ENCODE data around the gene NCBP2L. TPM values are rescaled to one million over a fixed set of nuclear protein-coding genes. Genes with fewer than 3 reads are reported as not detected.

NCBP2L gene
- total and polyA plus RNA-seq, 2 of the 8 experiments (the other 6 are each of a cell fraction or from before 2014, with no cell fraction given) = not detected

DNA sequence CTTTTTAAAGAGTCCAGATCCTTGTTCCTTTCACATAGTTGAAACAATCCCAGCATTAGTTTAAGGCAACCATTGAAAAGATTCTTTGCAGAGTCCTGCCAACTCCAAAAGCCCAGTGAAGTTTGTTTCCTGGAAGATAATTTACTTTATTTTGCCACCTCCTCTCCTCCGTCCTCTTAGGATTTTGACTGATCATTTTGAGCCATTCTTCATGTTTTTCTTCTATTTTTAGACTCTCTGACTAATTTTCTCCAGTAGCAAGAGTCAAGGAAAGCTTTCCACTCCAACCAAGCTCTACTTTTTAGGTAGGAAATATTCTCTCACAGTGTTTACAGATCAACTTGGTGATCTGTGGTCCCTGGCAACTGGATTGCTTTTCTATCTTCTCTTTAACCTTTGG, 10.3 kb downstream of the NCBP2L start:
- no peaks in the 10 kb centered on the region for H3K9me3 ChIP-seq (ENCODE audit: insufficient read depth in 2 of 2, low read depth in 1 of 2, low read length in 1 of 2)
- H2AK5ac ChIP-seq (ENCODE audit: low read depth, low read length) = no peak overlapping the region
- H2BK20ac ChIP-seq (ENCODE audit: low read length) = no peak overlapping the region
- no peak overlapping the region for H2BK12ac ChIP-seq (ENCODE audit: low read depth, low read length)
- H4K8ac ChIP-seq (ENCODE audit: extremely low read depth, insufficient read depth, low read length) = no peak overlapping the region
- no peak overlapping the region for H3K4ac ChIP-seq (replicated peaks; ENCODE audit: insufficient read length, low read depth, low read length)
- no peak overlapping the region for H2BK5ac ChIP-seq (ENCODE audit: low read depth, low read length)
- H3K4me2 ChIP-seq (ENCODE audit: insufficient read depth in 1 of 2, low read depth in 2 of 2, low read length in 2 of 2) = no peak overlapping the region
- H3K27ac ChIP-seq (ENCODE audit: low read depth, low read length) = no peak overlapping the region
- TF ChIP-seq USF2 (IDR thresholded peaks at IDR 0.05; ENCODE audit: low read length) = no peak
- TF ChIP-seq CBX5 (IDR thresholded peaks at IDR 0.05; ENCODE audit: low read depth, low read length) = no peak
- no peak for TF ChIP-seq ZNF274 (IDR thresholded peaks at IDR 0.05; ENCODE audit: borderline replicate concordance, extremely low read depth, low read length)
- no peaks in the 10 kb centered on the region for H4K20me1 ChIP-seq (replicated peaks in 1 of 2; ENCODE audit: control insufficient read depth in 1 of 2, insufficient read depth in 2 of 2, low read length in 2 of 2)
- DNase-seq (ENCODE audit: low read depth in 1 of 2, low spot score in 2 of 2) = no peak
- CTCF ChIA-PET (ENCODE audit: partially characterized antibody) = interaction anchor here (1.2 kb wide), 1 partner anchor 129 kb away, joined by 3 read pairs; no protein-coding TSS in a partner anchor
- no peaks in the 10 kb centered on the region for H3K23me2 ChIP-seq (ENCODE audit: low read depth, low read length)
- no peak overlapping the region for H3K23ac ChIP-seq (ENCODE audit: insufficient read length)
- H2AFZ ChIP-seq (ENCODE audit: low read length) = no peak overlapping the region
- no peak overlapping the region for H3K18ac ChIP-seq (ENCODE audit: extremely low read depth, low read length)
- no peak overlapping the region for H3K9ac ChIP-seq (replicated peaks in 1 of 4; ENCODE audit: extremely low read depth in 1 of 4, low read depth in 3 of 4, low read length in 3 of 4)
- no peak overlapping the region for H3K14ac ChIP-seq (ENCODE audit: insufficient read length)
- no peak overlapping the region for H2BK120ac ChIP-seq (replicated peaks; ENCODE audit: low read depth, low read length)
- H2BK15ac ChIP-seq (ENCODE audit: low read length) = no peak overlapping the region
- 67% methylated on average over 1 of the region's 1 CpG; no CpG with 5 or more reads in 1 of the 2 experiments for WGBS, 2 experiments (ENCODE audit: extremely low coverage in 1 of 2, insufficient coverage in 1 of 2, insufficient read length in 1 of 2, insufficient replicate concordance in 2 of 2, low coverage in 1 of 2, low lambda C conversion rate in 2 of 2, missing lambda C conversion rate in 1 of 2)
- H3K79me1 ChIP-seq (ENCODE audit: low read depth, low read length) = no peaks in the 10 kb centered on the region
- H3K4me3 ChIP-seq (ENCODE audit: extremely low read depth in 1 of 4, insufficient read depth in 2 of 4, low read depth in 3 of 4, low read length in 4 of 4) = no peak overlapping the region
- H4K5ac ChIP-seq (ENCODE audit: insufficient read length, low read depth, low read length) = no peak overlapping the region
- no peaks in the 10 kb centered on the region for H3K79me2 ChIP-seq (ENCODE audit: control insufficient read depth in 1 of 2, insufficient read depth in 2 of 2, low read length in 2 of 2)
- POLR2A ChIA-PET (ENCODE audit: partially characterized antibody) = interaction anchor here (1.6 kb wide), 1 partner anchor 70 kb away, joined by 3 read pairs; no protein-coding TSS in a partner anchor
- no peak for FAIRE-seq
- H3K36me3 ChIP-seq (ENCODE audit: control insufficient read depth in 2 of 4, insufficient read depth in 4 of 4, low read length in 3 of 4) = no peaks in the 10 kb centered on the region
- H3K27me3 ChIP-seq (replicated peaks in 1 of 4; ENCODE audit: control insufficient read depth in 3 of 4, extremely low read depth in 1 of 4, insufficient read depth in 3 of 4, low read length in 3 of 4) = no peaks in the 10 kb centered on the region
- H4K91ac ChIP-seq (replicated peaks; ENCODE audit: insufficient read length, low read length) = no peak overlapping the region
- H3K56ac ChIP-seq (replicated peaks; ENCODE audit: insufficient read length, low read depth, low read length) = no peak overlapping the region
- no peaks in the 10 kb centered on the region for H3K4me1 ChIP-seq (replicated peaks in 1 of 4; ENCODE audit: control insufficient read depth in 3 of 4, insufficient read depth in 4 of 4, low read length in 3 of 4)
